Measurements from ENCODE around the gene KLRK1.
"Not testable (repeated sequence)": the region's sequence is repeated elsewhere in the genome, so short reads cannot be mapped to it uniquely, and the experiment has no call there.

The KLRK1 gene

DNA sequence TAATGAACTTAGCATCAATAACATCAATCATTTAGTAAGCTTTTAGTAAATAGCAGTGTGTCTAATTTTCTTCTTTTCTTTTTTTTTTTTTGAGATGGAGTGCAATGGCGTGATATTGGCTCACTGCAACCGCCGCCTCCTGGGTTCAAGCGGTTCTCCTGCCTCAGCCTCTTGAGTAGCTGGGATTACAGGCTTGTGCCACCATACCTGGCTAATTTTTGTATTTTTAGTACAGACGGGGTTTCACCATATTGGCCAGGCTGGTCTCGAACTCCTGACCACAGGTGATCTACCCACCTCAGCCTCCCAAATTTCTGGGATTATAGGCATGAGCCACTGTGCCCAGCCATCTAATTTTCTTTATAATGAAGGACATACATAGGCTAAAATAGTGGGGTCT is 2.3 kb downstream of the KLRK1 start:
- not testable (repeated sequence) for DNase-seq

- DNase-seq = no peak
Observed at GRCh38 chr12:10386857-10387256, 3.0 kb downstream of the KLRK1 start.

- no peak for DNase-seq
Observed at GRCh38 chr12:10385166-10385613, 4.7 kb downstream of the KLRK1 start.

DNA sequence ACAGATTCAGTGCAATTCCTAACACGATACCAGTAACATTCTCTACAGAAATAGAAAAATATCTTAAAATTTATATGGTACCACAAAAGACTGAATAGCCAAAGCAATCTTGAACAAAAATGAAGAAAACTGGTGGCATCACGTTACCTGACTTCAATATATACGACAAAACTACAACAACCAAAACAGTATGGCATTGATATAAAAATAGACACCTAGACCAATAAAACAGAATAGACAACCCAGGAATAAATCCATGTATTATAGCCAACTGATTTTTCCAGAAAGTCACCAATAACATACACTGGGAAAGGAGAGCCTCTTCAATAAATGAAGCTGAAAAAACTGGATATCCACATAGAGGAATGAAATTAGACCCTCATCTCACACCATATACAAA is 5.7 kb downstream of the KLRK1 start:
- DNase-seq = no peak

DNA sequence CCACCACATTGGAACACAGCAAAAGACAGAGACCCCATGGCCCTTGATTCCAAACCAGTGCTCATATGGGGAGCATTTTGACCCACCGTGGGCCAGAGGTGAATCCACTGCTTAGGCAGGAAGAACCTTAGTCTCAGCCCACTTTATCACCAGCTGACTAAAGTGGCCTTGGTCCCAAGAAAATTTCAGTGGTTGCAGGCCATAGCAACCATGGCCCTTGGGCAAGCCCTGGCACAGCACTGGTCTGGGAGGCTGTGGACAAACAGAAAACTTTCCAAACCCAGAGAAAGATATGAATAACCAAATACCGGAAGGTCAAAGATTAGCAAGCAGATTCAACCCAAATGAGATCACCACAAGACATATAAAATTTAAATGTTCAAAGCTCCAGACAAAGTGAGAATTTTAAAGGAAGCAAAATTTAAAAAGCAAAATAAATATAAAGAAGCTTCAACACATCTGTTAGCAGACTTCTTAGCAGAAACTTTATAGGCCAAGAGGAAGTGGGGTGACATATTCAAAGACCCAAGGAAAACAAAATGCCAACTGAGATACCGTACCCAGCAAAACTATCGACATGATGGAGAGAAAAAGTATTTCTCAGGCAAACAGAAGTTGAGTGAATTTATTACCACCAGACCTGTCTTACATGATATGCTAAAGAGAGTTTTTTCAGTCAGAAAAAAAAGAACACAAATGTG is 7.8 kb downstream of the KLRK1 start:
- no peak for DNase-seq

GRCh38 chr12:10378737-10379136 is 11.1 kb downstream of the KLRK1 start:
- DNase-seq = not testable (repeated sequence)

GRCh38 chr12:10374624-10375018 is 15.2 kb downstream of the KLRK1 start:
- no peak for DNase-seq

GRCh38 chr12:10372559-10372958 is 17.3 kb downstream of the KLRK1 start:
- no peak for DNase-seq

DNA sequence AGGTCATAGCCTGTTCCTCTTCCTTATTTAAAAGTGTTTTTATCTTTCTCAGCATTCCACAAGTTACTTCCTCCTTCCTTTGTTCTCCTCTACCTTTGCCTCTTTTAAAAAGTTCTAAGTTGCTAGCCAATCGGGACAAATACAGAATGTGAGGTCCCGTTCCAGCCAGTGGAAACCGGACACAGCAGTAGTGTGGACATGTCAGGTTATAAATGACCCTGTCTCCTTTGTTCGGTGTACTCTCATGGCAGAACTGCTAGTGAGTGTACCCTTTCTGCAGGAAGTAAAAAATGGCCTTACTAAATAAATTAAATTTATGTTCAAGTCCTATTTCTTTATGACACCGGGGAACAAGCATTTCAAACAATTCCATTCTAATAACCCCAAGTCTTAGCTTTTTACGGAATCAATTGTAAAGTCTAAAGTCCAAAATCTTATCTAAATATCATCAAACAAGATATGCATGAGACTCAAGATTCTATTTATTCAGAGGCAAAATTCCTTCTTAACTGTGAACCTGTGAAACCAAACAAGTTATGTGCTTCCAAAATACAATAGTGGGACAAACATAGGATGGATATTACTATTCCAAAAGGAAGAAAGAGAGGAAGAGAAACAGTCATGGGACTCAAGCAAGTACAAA is 17.8 kb downstream of the KLRK1 start:
- DNase-seq = not testable (repeated sequence)

GRCh38 chr12:10369557-10370415 is 20.1 kb downstream of the KLRK1 start:
- no peak for DNase-seq

GRCh38 chr12:10368206-10369171 is 21.4 kb downstream of the KLRK1 start:
- DNase-seq = no peak

GRCh38 chr12:10367714-10368113 is 22.1 kb downstream of the KLRK1 start:
- DNase-seq = not testable (repeated sequence)

DNA sequence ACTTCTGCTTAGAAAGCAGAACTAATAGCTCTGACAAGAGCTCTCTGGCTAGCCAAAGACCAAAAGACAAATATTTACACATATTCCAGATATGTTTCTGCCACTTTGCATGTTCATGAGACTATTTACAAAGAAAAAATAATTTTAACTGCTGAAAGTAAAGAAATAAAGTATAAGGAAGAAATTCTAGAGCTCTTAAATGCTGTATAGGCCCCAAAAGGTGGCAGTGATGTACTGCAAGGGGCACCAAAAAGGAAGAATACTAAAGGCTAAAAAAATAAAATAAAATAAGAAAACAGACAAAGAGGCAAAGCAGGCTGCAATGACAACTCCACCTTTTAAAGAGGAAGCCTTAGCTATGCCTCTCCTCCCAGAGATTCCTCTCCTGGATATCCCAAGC is 23.0 kb downstream of the KLRK1 start:
- no peak for DNase-seq

DNA sequence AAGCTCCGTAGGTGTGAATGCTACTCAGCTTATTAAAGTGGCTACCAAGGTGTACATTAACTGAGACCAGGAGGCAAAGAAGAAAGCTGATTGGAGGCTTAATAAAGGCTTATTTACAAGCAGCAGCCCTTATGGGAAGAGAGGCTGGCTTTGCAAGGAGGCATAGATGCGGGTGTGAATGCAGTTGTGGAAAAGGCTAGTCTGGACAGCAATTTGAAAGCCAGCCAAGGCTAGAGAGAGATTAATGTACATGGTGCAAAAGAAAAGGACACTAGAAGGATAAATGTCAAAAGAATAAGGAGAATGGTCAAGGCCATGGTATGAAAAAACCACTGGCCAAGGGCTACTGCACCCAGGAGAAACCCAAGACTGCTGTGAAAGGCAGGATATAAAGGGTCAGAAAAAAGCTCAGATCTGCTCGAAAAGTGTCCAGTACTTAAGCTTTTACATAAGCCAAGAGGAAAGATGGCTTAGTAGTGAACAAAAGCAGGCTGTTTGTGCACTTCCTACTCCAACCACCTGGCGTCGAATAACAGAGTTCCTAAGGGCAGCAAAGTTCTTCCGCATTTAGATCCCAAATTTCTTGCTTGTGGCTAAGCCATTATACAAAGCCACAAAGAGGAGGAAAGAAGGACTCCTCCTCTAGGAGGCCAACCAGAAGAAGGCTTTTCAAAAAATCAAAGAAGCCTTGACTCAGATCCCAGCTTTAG is 24.0 kb downstream of the KLRK1 start:
- DNase-seq = no peak

DNA sequence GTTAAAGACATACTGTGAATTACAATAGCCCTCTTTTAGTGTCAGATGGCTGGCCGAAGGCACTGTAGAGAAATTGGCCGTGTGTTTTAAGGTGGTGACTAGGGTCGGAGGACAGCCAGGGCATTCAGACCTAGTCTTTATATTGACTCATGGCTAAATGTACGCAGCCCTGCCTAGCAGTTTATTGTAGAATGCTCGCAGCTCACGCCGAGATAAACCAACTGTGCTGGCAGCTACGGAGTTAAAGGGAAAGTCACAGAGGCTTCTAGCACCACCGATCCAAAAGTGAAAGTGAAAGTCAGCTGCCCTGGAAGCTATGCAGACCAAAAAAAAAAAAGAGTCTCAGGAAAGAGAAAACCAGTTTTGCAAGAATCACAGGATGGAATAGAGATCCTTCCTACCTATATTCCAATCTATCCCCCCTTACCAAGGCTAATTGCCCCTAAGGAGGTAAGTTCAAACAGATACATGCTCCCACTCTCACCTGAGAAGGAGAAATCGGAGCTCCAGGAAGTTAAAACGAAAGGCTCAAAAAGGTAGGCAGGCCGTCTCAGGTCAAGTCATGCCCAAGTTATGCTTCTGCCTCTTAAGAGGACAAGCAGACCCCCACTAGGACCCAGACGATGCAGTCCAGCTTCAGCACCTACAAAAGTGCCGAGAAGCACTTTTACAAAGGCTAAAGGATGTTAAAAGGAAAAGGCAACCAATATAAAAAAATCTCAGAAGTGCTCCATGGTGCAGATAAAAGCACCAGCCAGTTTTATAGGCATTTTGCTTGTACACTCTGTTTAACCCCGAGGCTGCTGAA is 24.8 kb downstream of the KLRK1 start:
- peak; percentile 74 for DNase-seq

GRCh38 chr12:10363914-10364814 is 25.7 kb downstream of the KLRK1 start:
- DNase-seq = peak; percentile 52

GRCh38 chr12:10363658-10363913 is 26.3 kb downstream of the KLRK1 start:
- no peak for DNase-seq

- DNase-seq = no peak
Observed at GRCh38 chr12:10362828-10363657, 26.8 kb downstream of the KLRK1 start.

DNA sequence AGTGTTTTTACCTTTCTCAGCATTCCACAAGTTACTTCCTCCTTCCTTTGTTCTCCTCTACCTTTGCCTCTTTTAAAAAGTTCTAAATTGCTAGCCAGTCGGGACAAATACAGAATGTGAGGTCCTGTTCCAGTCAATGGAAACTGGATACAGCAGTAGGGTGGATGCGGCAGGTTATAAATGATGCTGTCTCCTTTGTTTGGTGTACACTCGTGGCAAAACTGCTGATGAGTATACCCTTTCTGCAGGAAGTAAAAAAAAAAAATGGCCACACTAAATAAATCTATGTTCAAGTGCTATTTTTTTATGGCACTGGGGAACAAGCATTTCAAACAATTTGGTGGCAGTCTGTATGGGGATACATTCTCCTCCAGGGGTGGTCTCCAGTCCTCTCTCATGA is 27.5 kb downstream of the KLRK1 start:
- no peak for DNase-seq

Data from left hindlimb (tissue), 1 donor.